Skeletal muscle tissue (tissue), 4 donors: ENCODE results near the gene CCSER1. TPM values are rescaled to one million over a fixed set of nuclear protein-coding genes. Genes with fewer than 3 reads are reported as not detected.
"Not testable (repeated sequence)": the region's sequence is repeated elsewhere in the genome, so short reads cannot be mapped to it uniquely, and the experiment has no call there.

ENCODE experiments used
- H3K27ac ChIP-seq: one replicate; pipeline ENCODE4 v1.7.0; 2013; ENCODE audit warnings: mild to moderate bottlenecking, low read depth, low read length, inconsistent platforms
- H3K27me3 ChIP-seq, 3 donors: one replicate each; pipeline ENCODE4 v1.7.0; 2013; ENCODE audit warnings: low read length in 3 of 3; ENCODE audit not compliant: control insufficient read depth in 3 of 3, insufficient read depth in 3 of 3
- H3K36me3 ChIP-seq, 3 donors: one replicate each; pipeline ENCODE4 v1.7.0; 2013; ENCODE audit warnings: low read length in 3 of 3; ENCODE audit not compliant: control insufficient read depth in 3 of 3, insufficient read depth in 3 of 3
- H3K4me1 ChIP-seq, 3 donors: one replicate each; pipeline ENCODE4 v1.7.0; 2013; ENCODE audit warnings: low read length in 3 of 3, mild to moderate bottlenecking in 3 of 3; ENCODE audit not compliant: control insufficient read depth in 3 of 3, insufficient read depth in 3 of 3
- H3K4me3 ChIP-seq, 3 donors: one replicate each; pipeline ENCODE4 v1.7.0; 2013; ENCODE audit warnings: low read length in 3 of 3
- H3K9ac ChIP-seq, 3 donors: one replicate each; pipeline ENCODE4 v1.7.0; 2013; ENCODE audit warnings: low read length in 3 of 3, mild to moderate bottlenecking in 3 of 3, moderate library complexity in 2 of 3, low read depth in 1 of 3
- H3K9me3 ChIP-seq, 3 donors: one replicate each; pipeline ENCODE4 v1.7.0; 2013; ENCODE audit warnings: low read length in 3 of 3; ENCODE audit not compliant: control insufficient read depth in 3 of 3
- total RNA-seq: library from RNA; depleted of rRNA; stranded (reverse); fragments of >200 nt; gene quantifications from one replicate; pipeline ENCODE4 v1.2.3, GENCODE V29; 2014
- donor health status: Osteomylitis.

CCSER1 gene
- total RNA-seq, 1 donor from 2014 or later, result 1.0 TPM

DNA sequence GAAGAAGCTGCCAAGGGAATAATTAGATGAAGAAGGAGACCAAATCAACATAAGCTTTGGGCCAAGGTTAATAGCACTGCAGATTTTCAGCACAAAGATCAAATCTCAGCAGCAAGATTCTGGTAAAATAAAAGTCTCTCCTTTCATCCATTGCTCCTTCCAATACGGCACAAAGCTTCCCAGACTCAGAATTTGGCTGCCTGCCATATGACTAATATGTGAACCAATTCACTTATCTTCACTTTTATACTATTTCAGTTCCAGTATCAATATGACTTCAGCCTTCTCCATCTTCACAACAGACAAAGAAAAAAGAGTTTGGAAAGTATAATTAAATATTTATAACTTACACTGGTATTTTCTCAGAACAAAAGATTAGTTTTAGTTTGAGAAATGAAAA is 1198.3 kb downstream of the CCSER1 start:
- H3K4me1 ChIP-seq, result no peaks in the 10 kb centered on the region
- no peak overlapping the region for H3K4me3 ChIP-seq
- no peak overlapping the region for H3K9ac ChIP-seq
- no peaks in the 10 kb centered on the region for H3K27me3 ChIP-seq
- no peaks in the 10 kb centered on the region for H3K36me3 ChIP-seq
- no peak overlapping the region for H3K27ac ChIP-seq
- H3K9me3 ChIP-seq, result peaks cover 0 to 2% (median 0%) of the 10 kb centered on the region in 3 donors

DNA sequence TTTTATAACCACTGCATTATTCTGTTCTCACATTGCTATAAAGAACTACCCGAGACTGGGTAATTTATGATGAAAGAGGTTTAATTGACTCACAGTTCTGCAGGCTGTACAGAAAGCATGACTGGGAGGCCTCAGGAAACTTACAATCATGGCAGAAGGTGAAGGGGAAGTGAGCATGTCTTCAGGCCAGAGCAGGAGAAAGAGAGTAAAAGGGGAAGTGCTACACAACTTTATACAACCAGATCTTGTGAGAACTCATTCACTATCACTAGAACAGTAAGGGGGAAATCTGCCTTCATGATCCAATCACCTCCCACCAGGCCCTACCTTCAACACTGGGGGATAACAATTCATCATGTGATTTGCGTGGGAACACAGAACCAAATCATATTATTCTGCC is 1199.0 kb downstream of the CCSER1 start:
- not testable (repeated sequence) for H3K27ac ChIP-seq, H3K9me3 ChIP-seq, H3K9ac ChIP-seq, H3K4me3 ChIP-seq, H3K36me3 ChIP-seq, H3K4me1 ChIP-seq, H3K27me3 ChIP-seq

- H3K4me3 ChIP-seq, result no peak overlapping the region
- peaks cover 0 to 2% (median 0%) of the 10 kb centered on the region in 3 donors for H3K9me3 ChIP-seq
- H3K27ac ChIP-seq, result no peak overlapping the region
- H3K4me1 ChIP-seq, result no peaks in the 10 kb centered on the region
- H3K27me3 ChIP-seq, result no peaks in the 10 kb centered on the region
- H3K9ac ChIP-seq, result no peak overlapping the region
- H3K36me3 ChIP-seq, result no peaks in the 10 kb centered on the region
These were observed 1203.5 kb downstream of the CCSER1 start for GRCh38 chr4:91330555-91331137.

DNA sequence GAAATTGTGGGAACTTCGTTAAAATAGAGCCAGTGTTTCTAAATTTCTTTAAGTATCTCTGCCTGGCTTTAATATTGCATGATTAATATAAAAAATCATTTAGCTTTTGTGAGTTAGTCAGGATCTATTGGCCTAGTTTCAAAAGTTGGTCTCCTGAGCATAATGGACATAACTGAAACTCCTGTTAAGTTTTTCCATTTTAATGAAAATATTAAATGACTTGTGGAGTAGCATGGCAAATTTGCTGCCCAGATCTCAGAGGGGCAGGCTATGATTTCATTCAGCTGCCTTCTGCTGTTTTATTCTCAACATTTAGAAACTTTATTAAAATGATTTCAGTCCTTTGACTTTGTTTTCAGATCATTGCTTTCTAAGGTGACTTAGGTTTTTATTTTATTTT is 1213.6 kb downstream of the CCSER1 start:
- Histone ChIP-seq H3K4me1 (no peaks in the 10 kb centered on the region), H3K4me3 (no peak overlapping the region), H3K36me3 (no peaks in the 10 kb centered on the region), H3K9ac (no peak overlapping the region), H3K9me3 (no peaks in the 10 kb centered on the region), H3K27ac (no peak overlapping the region), H3K27me3 (no peaks in the 10 kb centered on the region)

DNA sequence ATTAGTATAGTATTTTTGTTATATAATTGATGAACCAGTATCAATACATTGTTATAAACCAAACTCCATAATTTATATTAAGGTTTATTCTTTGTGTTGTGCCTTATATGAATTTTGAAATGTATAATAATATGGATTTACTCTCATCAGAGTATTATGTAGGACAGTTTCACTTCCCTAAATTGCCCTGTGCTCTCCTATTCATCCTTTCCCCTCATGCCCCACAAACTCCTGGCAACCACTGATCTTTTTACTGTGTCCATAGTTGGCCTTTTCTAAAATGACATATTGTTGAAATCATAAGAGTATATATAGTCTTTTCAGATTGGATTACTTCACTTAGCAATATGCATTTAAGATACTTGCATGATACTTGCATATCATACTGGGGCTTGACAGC is 1218.4 kb downstream of the CCSER1 start:
- H3K9me3 ChIP-seq, result no peaks in the 10 kb centered on the region
- H3K27me3 ChIP-seq, result no peaks in the 10 kb centered on the region
- H3K4me3 ChIP-seq, result no peak overlapping the region
- no peaks in the 10 kb centered on the region for H3K4me1 ChIP-seq
- H3K27ac ChIP-seq, result no peak overlapping the region
- no peak overlapping the region for H3K9ac ChIP-seq
- H3K36me3 ChIP-seq, result no peaks in the 10 kb centered on the region

DNA sequence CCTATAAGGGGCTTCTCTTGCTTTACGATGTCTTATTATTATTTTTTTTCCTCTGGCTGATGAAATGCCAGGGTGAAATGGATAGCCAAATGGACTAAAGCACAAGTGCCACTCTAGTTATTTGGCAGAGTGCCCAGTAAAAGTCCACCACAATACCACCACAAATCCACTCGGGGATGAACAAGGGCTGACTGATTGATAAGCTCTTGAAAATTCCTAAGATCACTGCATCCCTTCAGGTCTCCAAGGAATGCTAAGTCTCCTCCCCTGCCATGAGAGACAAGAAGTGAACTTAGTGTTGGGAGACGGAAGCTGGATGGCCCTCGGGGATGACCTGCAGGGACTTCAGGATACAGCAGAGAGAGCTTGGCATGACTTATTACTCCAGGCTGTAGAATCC is 1229.3 kb downstream of the CCSER1 start:
- not testable (repeated sequence) for H3K27me3 ChIP-seq, H3K36me3 ChIP-seq, H3K9ac ChIP-seq, H3K27ac ChIP-seq, H3K9me3 ChIP-seq, H3K4me3 ChIP-seq, H3K4me1 ChIP-seq

GRCh38 chr4:91358016-91358415 is 1230.8 kb downstream of the CCSER1 start:
- not testable (repeated sequence) for H3K4me1 ChIP-seq, H3K27ac ChIP-seq, H3K36me3 ChIP-seq, H3K9me3 ChIP-seq, H3K9ac ChIP-seq, H3K27me3 ChIP-seq, H3K4me3 ChIP-seq

DNA sequence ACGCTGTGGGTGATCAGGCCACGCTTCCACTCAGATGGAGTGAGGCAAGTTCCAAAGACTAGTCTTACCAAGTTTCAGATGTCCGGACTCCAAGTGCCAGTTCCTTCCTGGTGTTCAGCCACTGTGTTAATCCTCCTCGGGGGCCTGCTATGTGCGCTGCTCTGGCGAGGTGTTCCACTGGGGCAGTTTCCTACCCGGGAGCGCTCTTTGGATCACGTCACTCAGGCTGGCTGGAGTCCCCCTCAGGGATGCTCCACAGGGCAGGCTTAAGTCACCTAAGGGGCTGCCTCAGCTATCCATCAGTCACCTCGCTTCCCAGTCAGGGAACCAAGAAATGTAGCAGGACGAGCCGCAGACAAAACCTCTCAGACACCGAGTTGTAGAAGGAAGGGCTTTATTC is 1231.4 kb downstream of the CCSER1 start:
- not testable (repeated sequence) for H3K36me3 ChIP-seq, H3K4me1 ChIP-seq, H3K27ac ChIP-seq, H3K9ac ChIP-seq, H3K27me3 ChIP-seq, H3K9me3 ChIP-seq, H3K4me3 ChIP-seq

DNA sequence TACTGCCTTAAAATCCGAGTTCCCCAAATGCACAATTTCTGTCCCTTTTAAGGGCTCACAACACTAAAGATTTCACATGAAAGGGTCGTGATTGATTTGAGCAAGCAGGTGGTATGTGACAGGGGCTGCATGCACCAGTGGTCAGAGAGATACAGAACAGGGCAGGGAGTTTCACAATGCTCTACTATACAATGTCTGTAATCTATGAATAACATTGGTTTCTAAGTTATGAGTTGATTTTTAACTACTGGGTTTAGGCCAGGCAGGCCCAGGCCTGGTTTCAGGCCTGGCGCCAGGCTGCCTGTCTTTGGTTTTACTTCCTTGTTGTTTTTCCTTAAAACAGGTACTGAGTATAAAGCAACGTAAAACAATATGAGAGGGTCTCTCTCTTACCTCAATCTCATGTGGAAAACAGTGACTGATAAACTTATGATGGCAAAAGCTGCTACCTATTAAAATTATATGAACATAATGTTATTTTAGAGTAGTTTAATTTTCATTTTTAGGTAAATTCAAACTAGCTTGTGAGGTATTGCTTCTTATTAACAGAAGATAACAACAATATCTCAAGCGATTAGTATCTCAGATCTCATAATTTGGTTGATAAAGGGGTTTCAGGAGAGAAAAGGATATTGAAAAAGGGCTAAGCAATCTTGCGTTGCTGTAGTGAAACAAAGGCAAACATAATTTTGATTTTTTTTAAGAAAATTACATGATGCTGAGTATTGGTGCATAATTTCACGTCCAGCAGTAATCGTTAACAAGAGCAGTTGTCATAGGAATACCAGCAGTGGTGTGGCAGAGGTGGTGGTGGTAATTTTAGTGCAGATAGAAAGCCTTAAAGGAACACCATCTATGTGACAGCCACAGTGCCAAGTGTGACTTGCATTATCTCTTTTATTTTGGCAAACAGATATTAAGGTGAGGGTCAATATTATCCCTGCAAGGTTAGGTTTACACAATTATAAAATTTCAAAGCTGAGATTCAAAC is 1232.1 kb downstream of the CCSER1 start:
- no peak overlapping the region for H3K27ac ChIP-seq
- no peak overlapping the region for H3K4me3 ChIP-seq
- H3K4me1 ChIP-seq, result no peaks in the 10 kb centered on the region
- no peak overlapping the region for H3K9ac ChIP-seq
- no peaks in the 10 kb centered on the region for H3K27me3 ChIP-seq
- H3K9me3 ChIP-seq, result no peaks in the 10 kb centered on the region
- H3K36me3 ChIP-seq, result no peaks in the 10 kb centered on the region

GRCh38 chr4:91362125-91362524 is 1234.9 kb downstream of the CCSER1 start:
- H3K27me3 ChIP-seq, result no peaks in the 10 kb centered on the region
- H3K4me1 ChIP-seq, result no peaks in the 10 kb centered on the region
- no peaks in the 10 kb centered on the region for H3K9me3 ChIP-seq
- H3K9ac ChIP-seq, result no peak overlapping the region
- no peak overlapping the region for H3K27ac ChIP-seq
- H3K36me3 ChIP-seq, result no peaks in the 10 kb centered on the region
- no peak overlapping the region for H3K4me3 ChIP-seq
